Skeletal muscle satellite cell (primary cell): ENCODE measurements around the gene SORT1.
"Not testable (repeated sequence)": the region's sequence is repeated elsewhere in the genome, so short reads cannot be mapped to it uniquely, and the experiment has no call there.

Experiments used
- H3K27me3 ChIP-seq: 2 replicates; pipeline ENCODE4 v1.7.0; 2013; ENCODE audit warnings: low read length; ENCODE audit not compliant: control insufficient read depth, insufficient read depth
- H3K36me3 ChIP-seq: 2 replicates; pipeline ENCODE4 v1.7.0; 2013; ENCODE audit warnings: mild to moderate bottlenecking, control low read depth, low read length; ENCODE audit not compliant: insufficient read depth
- H3K4me1 ChIP-seq: 2 replicates; pipeline ENCODE4 v1.7.0; 2013; ENCODE audit warnings: low read length; ENCODE audit not compliant: control insufficient read depth, insufficient read depth
- H3K4me2 ChIP-seq: 2 replicates; pipeline ENCODE4 v1.7.0; 2013; ENCODE audit warnings: mild to moderate bottlenecking, low read length
- H3K4me3 ChIP-seq: 2 replicates; pipeline ENCODE4 v1.7.0; 2013; ENCODE audit warnings: low read length
- H3K9ac ChIP-seq: 2 replicates; pipeline ENCODE4 v1.7.0; 2013; ENCODE audit warnings: mild to moderate bottlenecking, low read depth, low read length, moderate library complexity
- H3K9me3 ChIP-seq: replicated peaks from 2 replicates; pipeline ENCODE4 v1.7.0; 2013; ENCODE audit warnings: mild to moderate bottlenecking, control low read depth, low read length

Gene SORT1

DNA sequence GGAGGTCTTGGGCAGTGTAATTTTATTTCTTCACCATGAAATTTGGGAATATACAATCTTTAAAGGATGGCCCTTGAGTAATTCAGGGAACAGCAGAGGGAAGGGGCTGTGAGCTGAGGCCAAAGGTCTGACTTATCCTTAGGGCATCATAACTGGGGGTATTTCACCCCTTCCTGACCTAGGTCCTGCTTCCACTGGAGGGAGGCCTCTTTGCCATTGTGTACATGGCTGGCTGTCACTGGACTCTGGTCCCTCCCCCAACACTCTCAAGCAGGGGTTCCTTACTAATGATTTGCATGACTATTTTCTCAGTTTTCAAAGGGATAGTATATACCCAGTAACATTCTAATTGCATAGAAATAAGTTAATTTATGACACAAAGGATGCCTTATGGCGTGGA, 107.6 kb downstream of the SORT1 start:
- Histone ChIP-seq H3K36me3 (no peaks in the 10 kb centered on the region), H3K9ac (no peak overlapping the region), H3K4me2 (no peak overlapping the region), H3K27me3 (no peaks in the 10 kb centered on the region), H3K9me3 (no peaks in the 10 kb centered on the region), H3K4me3 (no peak overlapping the region), H3K4me1 (peaks cover 5% of the 10 kb centered on the region)

DNA sequence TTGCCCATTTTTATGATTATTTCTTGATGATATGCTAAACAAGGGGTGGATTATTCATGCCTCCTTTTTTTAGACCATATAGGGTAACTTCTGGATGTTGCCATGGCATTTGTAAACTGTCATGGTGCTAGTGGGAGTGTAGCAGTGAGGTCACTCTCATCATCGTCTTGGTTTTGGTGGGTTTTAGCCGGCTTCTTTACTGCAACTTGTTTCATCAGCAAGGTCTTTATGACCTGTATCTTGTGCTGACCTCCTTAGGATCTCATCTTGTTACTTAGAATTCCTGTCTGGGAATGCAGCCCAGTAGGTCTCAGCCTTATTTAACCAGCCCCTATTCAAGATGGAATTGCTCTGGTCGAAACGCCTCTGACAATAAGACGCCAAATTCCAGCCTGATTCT, 111.0 kb downstream of the SORT1 start:
- H3K9ac ChIP-seq, H3K27me3 ChIP-seq, H3K4me3 ChIP-seq, H3K4me2 ChIP-seq, H3K36me3 ChIP-seq, H3K9me3 ChIP-seq: not testable (repeated sequence)
- H3K4me1 ChIP-seq = peaks cover 19% of the 10 kb centered on the region

DNA sequence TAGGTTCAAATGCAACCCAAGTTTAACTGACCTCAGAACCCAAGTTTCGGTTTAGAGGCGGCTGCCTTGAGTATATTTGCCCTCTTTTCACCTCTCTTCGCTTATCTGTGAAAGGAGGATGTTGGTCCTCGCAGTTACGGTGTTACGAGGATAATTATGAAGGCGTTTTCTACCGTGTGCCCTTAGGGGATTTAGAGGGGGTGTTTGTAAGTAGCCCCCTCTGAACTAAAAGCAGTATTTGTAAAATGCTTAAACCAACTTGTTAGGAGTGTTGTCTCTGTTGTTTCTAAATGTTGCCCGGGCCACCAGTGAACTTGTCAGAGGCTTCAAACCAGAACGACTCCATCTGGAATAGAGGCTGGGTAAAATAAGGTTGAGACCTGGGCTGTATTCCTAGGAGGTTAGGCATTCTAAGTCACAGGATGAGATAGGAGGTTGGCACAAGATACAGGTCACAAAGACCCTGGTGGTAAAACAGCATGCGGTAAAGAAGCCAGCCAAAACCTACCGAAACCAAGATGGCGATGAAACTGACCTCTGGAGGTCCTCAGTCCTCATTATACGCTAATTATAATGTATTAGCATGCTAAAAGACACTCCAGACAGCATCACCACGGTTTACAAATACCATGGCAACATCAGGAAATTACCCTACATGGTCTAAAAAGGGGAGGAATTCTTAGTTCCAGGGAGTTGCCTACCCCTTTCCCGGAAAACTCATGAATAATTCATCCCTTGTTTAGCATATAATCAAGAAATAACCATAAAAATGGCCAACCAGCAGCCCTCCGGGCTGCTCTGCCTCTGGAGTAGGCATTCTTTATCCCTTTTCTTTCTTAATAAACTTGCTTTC, 113.7 kb downstream of the SORT1 start:
- Histone ChIP-seq H3K36me3 (peaks cover 10% of the 10 kb centered on the region), H3K27me3 (no peaks in the 10 kb centered on the region), H3K4me2 (peak overlapping the region; percentile 97), H3K4me1 (peaks cover 28% of the 10 kb centered on the region), H3K4me3 (peak overlapping the region; percentile 96), H3K9me3 (no peaks in the 10 kb centered on the region), H3K9ac (peak overlapping the region; percentile 84)

DNA sequence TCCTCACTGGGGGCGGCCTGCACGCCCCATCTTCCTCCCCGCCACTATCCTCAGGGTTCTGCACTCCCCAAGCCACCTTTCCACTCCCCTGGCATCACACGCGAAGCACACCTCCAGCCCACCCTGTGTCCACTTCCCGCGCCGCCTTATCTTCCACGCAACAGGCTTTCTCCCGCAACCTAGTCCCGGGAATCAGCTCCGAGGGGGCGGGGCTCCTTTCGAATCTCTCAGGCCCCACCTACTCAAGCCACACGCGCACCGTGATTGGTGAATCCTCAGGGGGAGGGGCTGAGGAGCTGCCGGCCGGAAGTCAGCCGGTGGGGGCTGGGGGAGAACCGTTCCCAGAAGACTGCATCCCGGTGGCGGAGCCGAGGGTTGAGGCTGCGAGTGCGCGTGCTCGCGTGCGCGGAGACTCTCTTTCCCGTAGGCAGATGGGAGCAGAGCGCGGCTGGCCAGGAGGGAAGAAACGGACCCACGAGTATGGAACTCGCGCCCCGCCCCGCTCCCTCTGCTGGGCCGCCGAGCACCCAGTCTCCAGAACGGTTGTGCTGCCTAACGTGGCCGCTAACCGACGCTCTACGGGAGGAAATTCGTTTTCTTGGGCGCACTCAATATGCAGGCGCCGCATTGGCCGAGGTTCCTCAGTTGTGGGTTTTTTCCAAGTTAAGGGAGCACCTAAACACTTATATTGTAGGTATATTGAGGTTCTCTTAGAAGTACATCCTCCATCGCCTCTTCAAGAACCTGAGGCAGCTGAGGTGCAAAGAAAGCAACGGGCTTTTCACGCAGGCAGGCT, 114.6 kb downstream of the SORT1 start, which contains the start of gene PSRC1:
Gene PSRC1 (minus strand): TSS at position 194 of the 796 bp plus-strand sequence.
- peak within 1 kb of the TSS; percentile 96 for H3K4me3 ChIP-seq
- no peaks in the 10 kb centered on the region for H3K9me3 ChIP-seq
- peaks cover 15% of the 10 kb centered on the region for H3K36me3 ChIP-seq
- H3K27me3 ChIP-seq = no peaks in the 10 kb centered on the region
- peaks cover 28% of the 10 kb centered on the region for H3K4me1 ChIP-seq
- H3K9ac ChIP-seq = peak within 1 kb of the TSS; percentile 84
- H3K4me2 ChIP-seq = peak within 1 kb of the TSS; percentile 97

DNA sequence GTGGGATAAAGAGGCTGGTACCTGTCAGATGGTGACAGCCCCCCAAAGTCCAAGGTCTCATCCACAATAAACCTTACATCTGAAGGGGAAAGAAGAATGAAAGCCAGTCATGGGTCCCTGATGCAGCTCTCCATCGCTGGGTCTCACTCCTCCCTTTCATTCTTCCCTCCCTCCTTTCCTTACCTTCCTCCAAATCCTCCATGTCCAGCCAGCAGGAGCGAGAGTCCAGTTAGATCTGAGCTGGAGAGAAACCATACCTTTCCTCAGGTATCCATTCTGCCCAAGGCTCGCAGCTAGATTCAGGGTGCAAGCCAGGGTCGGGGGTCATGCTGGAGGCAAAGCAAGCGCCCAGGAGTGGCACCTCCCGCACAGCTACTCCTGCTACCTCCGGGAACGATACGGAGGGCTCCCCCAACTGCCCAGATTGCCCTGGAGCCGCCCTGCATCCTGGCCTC, 115.2 kb downstream of the SORT1 start:
- Histone ChIP-seq H3K4me2 (peak overlapping the region; percentile 97), H3K9me3 (no peaks in the 10 kb centered on the region), H3K4me3 (peak overlapping the region; percentile 96), H3K4me1 (peaks cover 28% of the 10 kb centered on the region), H3K36me3 (peaks cover 20% of the 10 kb centered on the region), H3K9ac (peak overlapping the region; percentile 84), H3K27me3 (no peaks in the 10 kb centered on the region)

DNA sequence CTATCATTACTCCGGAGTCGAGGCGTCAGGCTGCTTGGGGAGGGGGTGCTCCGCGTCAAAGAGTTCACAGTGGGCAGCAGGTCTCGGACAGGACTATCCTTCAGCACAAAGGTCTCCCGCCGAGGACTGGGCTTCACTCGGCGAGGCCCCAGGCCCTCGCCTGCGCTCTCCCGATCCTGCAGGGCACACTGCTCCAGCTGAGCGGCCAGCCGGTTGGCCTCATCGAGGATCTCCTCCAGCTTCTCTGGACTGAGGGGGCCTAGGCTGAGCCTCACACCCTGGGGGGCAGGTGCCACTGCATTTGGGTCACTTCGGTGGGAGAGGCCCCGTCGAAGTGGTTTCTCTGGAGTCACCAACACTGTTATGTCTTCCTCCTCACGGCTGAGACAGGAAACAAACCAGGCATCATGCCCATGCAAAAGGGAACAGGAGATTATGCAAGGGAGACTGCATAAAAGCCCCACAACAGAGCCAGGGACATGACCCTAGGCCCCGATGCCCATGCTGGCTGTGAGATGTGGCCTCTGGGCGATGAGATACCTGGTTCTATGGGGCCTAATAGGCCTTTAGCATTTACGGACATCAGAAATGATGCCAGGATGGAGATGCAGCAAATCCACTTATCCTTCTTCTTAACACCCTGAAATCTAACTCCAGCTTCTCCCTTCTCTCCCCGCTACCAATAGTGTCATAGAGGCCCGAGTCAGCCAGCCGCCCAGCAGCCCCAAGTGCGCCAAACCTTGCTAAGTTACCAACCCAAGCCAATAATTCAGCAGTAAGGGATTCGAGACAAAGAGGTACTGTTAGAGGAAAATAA, 115.8 kb downstream of the SORT1 start:
- no peaks in the 10 kb centered on the region for H3K9me3 ChIP-seq
- H3K27me3 ChIP-seq = no peaks in the 10 kb centered on the region
- peak overlapping the region; percentile 97 for H3K4me2 ChIP-seq
- peaks cover 20% of the 10 kb centered on the region for H3K36me3 ChIP-seq
- peaks cover 31% of the 10 kb centered on the region for H3K4me1 ChIP-seq
- H3K4me3 ChIP-seq = peak overlapping the region; percentile 96
- peak overlapping the region; percentile 84 for H3K9ac ChIP-seq

DNA sequence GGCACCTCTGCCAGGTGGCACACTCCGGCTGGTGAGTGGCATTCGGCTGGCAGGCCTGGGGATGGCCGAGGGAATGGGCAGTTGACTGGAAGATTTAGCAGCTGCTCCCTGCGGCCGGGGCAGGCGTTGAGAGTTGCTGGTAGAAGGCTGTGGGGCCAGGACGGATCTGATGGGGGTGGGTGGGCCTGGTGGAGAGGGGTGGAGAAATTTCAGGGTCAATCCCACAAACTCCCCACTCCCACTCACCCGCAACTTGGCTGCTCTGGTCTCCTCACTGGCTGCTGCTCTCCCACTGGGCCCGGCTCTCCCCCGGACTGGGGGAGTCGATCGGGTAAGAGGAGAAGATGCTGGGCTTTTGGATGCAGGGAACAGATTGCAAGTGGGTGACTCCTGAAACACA, 116.9 kb downstream of the SORT1 start:
- H3K4me1 ChIP-seq = peaks cover 37% of the 10 kb centered on the region
- peak overlapping the region; percentile 97 for H3K4me2 ChIP-seq
- no peaks in the 10 kb centered on the region for H3K27me3 ChIP-seq
- H3K9me3 ChIP-seq = no peaks in the 10 kb centered on the region
- no peak overlapping the region for H3K4me3 ChIP-seq
- no peak overlapping the region for H3K9ac ChIP-seq
- peaks cover 20% of the 10 kb centered on the region for H3K36me3 ChIP-seq

DNA sequence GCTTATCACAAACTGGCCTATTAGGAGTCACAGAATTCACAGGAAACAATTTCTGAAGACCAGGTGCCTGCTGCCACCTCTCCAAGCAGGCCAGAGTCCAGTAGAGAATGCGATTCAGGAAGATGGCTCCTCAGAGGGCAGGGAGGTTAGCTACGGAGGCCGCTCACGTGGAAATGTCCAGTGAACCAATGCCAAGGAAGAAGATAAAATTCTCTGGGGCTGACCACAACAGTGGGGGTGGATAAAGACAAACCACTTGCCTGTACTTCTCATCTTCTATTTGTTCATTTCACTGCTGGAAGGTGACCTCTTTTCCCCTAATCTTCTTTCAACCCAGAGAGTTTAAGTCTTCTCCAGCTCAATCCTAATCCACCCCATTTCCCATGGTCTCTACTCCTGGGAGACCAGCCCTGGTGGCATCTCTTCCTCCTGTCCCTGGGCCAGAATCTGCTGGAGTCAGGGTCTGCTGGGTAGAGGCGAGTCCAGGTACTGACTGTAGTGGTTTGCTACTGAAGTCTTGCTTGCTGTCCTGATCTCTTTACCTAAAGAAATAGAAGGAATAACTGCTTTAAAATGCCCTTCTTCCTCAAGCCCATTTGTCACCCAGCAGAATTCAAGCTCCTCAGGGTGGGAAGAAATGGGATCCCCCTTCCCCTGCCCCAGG, 118.0 kb downstream of the SORT1 start:
- Histone ChIP-seq H3K27me3 (no peaks in the 10 kb centered on the region), H3K4me2 (no peak overlapping the region), H3K9ac (no peak overlapping the region), H3K4me1 (peaks cover 47% of the 10 kb centered on the region), H3K4me3 (no peak overlapping the region), H3K36me3 (peaks cover 20% of the 10 kb centered on the region), H3K9me3 (no peaks in the 10 kb centered on the region)

DNA sequence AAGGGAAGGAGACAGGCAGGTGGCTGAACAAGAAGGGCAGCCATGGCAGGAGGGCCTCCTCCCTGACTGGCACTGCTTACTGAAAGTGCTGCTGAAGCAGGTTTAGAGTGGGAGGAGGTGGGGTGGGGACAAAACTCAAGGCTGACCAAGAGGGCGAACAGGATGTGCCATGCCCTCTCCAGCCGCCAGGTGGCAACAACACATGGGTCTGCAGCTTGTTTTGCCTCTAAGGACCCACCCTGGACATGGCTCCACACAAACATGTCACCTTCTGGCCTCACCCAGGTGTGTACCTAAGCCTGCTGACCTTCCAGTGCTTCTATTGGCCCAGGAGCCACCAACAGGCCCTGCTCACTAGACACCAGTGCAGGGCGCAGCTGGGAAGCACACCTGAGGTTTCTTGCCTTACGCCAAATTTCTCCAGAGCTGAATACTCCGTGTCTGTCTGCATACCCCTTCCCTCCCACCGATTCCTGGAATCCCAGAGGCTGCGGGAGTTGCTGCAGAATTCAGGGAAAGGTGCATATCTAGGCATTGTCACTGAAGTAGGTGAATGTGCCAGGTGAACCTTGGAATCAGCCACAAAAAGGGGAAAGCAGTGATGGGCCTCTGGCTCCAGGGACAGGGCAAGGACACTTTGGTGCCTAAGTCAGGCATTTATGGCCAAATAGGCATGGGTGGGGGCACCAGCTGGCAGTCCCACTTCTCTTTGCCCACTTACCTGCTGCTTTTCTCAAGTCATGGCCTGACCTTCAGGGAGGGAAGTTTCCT, 120.1 kb downstream of the SORT1 start:
- H3K4me3 ChIP-seq = no peak overlapping the region
- H3K9me3 ChIP-seq = no peaks in the 10 kb centered on the region
- H3K27me3 ChIP-seq = no peaks in the 10 kb centered on the region
- H3K4me2 ChIP-seq = no peak overlapping the region
- H3K36me3 ChIP-seq = peaks cover 20% of the 10 kb centered on the region
- H3K4me1 ChIP-seq = peaks cover 36% of the 10 kb centered on the region
- no peak overlapping the region for H3K9ac ChIP-seq

DNA sequence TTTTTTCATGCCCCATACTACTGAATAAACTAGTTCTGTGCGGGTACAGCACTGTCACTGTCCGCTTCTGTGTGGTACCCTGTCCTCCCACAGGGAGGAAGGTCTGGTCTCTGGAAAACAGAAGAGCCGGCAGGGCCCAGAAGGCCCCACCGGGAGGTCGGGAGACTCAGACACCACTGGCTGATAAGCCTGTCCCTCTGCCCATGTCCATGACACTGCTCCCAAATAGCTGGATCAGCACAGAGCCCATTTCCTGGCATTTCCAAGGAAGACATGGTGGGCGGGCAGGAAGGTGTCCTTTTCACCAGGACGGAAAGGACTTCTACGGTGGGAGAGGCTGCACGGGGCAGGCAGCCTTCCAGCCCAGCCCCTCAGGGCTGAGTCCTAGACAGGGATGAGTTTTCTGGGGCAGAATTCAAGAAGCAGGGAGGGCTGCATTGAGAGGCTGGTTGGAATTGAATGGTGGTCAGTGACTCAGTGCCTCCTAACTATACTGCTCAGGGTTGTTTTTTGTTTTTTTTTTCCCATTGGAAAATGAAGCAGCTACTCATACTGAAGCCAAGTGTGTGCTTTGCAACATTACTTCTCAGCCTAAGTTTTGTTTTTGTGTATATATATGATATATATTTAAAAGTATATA, 121.9 kb downstream of the SORT1 start:
- Histone ChIP-seq H3K4me2 (no peak overlapping the region), H3K9me3 (no peaks in the 10 kb centered on the region), H3K4me1 (peaks cover 25% of the 10 kb centered on the region), H3K36me3 (peaks cover 20% of the 10 kb centered on the region), H3K9ac (no peak overlapping the region), H3K27me3 (no peaks in the 10 kb centered on the region), H3K4me3 (no peak overlapping the region)
